Fibroblast of lung (primary cell): Measurements from ENCODE around the gene NAB1. TPM values are rescaled to one million over a fixed set of nuclear protein-coding genes. Genes with fewer than 3 reads are reported as not detected.

Experiments used
- DNase-seq, 2 donors: peaks; one replicate each; pipeline versions ENCODE4 v3.0.0 to v3.0.0-alpha.2; 2010; ENCODE audit warnings: low read depth in 2 of 2
- H2AFZ ChIP-seq: 2 replicates; pipeline ENCODE4 v1.5.1; 2012; ENCODE audit warnings: low read length, control low read depth, inconsistent platforms
- H3K27ac ChIP-seq: 2 replicates; pipeline ENCODE4 v1.5.1; 2011; ENCODE audit warnings: low read length, control low read depth; ENCODE audit not compliant: insufficient read depth
- H3K27me3 ChIP-seq: 2 replicates; pipeline ENCODE4 v1.5.1; 2011; ENCODE audit warnings: mild to moderate bottlenecking, low read length; ENCODE audit not compliant: control insufficient read depth, insufficient read depth
- H3K36me3 ChIP-seq: 2 replicates; pipeline ENCODE4 v1.5.1; 2011; ENCODE audit warnings: low read length; ENCODE audit not compliant: control insufficient read depth, insufficient read depth
- H3K4me1 ChIP-seq: 2 replicates; pipeline ENCODE4 v1.5.1; 2011; ENCODE audit warnings: low read length; ENCODE audit not compliant: control insufficient read depth, insufficient read depth; ENCODE audit errors: extremely low read depth
- H3K4me2 ChIP-seq: 2 replicates; pipeline ENCODE4 v1.5.1; 2011; ENCODE audit warnings: low read length, control low read depth; ENCODE audit not compliant: insufficient read depth; ENCODE audit errors: extremely low read depth
- H3K4me3 ChIP-seq, 4 experiments: fragments of 200-600 bp in 1 of 4; sonication (generic) in 1 of 4; replicated peaks in 1 of 4; 2 replicates each; pipeline ENCODE4 v1.5.1; 2011 to 2016; ENCODE audit warnings: low read length in 4 of 4, low read depth in 3 of 4, mild to moderate bottlenecking in 3 of 4, control low read depth in 2 of 4, inconsistent platforms in 1 of 4, mixed read lengths in 1 of 4; ENCODE audit not compliant: insufficient read depth in 1 of 4; ENCODE audit errors: control extremely low read depth in 1 of 4
- H3K79me2 ChIP-seq: 2 replicates; pipeline ENCODE4 v1.5.1; 2012; ENCODE audit warnings: mild to moderate bottlenecking, low read length, inconsistent platforms; ENCODE audit not compliant: control insufficient read depth, insufficient read depth
- H3K9ac ChIP-seq: 2 replicates; pipeline ENCODE4 v1.5.1; 2011; ENCODE audit warnings: mild to moderate bottlenecking, low read length, control low read depth; ENCODE audit not compliant: insufficient read depth
- H3K9me3 ChIP-seq: 2 replicates; pipeline ENCODE4 v1.5.1; 2012; ENCODE audit warnings: low read depth, low read length; ENCODE audit not compliant: control insufficient read depth, insufficient read depth
- H4K20me1 ChIP-seq: 2 replicates; pipeline ENCODE4 v1.5.1; 2011; ENCODE audit warnings: low read length; ENCODE audit not compliant: control insufficient read depth, insufficient read depth; ENCODE audit errors: extremely low read depth
- CTCF ChIP-seq, 2 donors: IDR thresholded peaks in 1 of 2; conservative IDR thresholded peaks in 1 of 2; 1 replicate in 1 of 2; 2 replicates in 1 of 2; pipeline ENCODE4 v1.5.1; 2011 to 2012; ENCODE audit warnings: low read length in 2 of 2, control low read depth in 1 of 2, inconsistent platforms in 1 of 2, low read depth in 1 of 2, mild to moderate bottlenecking in 1 of 2
- EZH2 ChIP-seq: IDR thresholded peaks from 2 replicates; pipeline ENCODE4 v1.5.1; 2012; ENCODE audit warnings: low read length, control low read depth, mild to moderate bottlenecking; ENCODE audit errors: missing control alignments
- polyA plus RNA-seq, 2 donors: library from polyadenylated mRNA; depleted of rRNA in 1 of 2; stranded (reverse) in 1 of 2; unstranded in 1 of 2; fragments of >200 nt; gene quantifications; 2 replicates each; pipeline ENCODE4 v1.2.1, GENCODE V29; 2011 to 2012; ENCODE audit warnings: missing spikeins in 1 of 2
- total RNA-seq: library from RNA; depleted of rRNA; stranded (reverse); fragments of >200 nt; gene quantifications from 2 replicates; pipeline ENCODE4 v1.2.1, GENCODE V29; 2014

Gene NAB1
- total and polyA plus RNA-seq, 2 donors (not counting 1 experiment from before 2014, with no cell fraction given) = 18.3 to 46.6 TPM

- H2AFZ ChIP-seq = peak overlapping the region; percentile 0
- TF ChIP-seq CTCF (conservative IDR thresholded peaks at IDR 0.05 in 1 of 2, IDR thresholded peaks at IDR 0.05 in 1 of 2; ENCODE audit: low read depth in 1 of 2, low read length in 2 of 2) = no peak
- TF ChIP-seq EZH2 = no peak
- peak overlapping the region; percentile 26 for H3K4me2 ChIP-seq
- no peaks in the 10 kb centered on the region for H3K36me3 ChIP-seq
- no peaks in the 10 kb centered on the region for H3K4me1 ChIP-seq
- peak; percentile 79 to 90 for DNase-seq
- peak overlapping the region; percentile 22 for H3K27ac ChIP-seq
- H3K9ac ChIP-seq = peak overlapping the region; percentile 16
- no peaks in the 10 kb centered on the region for H3K27me3 ChIP-seq
- H4K20me1 ChIP-seq = no peaks in the 10 kb centered on the region
- peaks cover 32% of the 10 kb centered on the region for H3K79me2 ChIP-seq
- no peaks in the 10 kb centered on the region for H3K9me3 ChIP-seq
- peak overlapping the region; percentile 28 to 67 (median 40) for H3K4me3 ChIP-seq
Observed at GRCh38 chr2:190648289-190649034, 421 bp upstream of the NAB1 start.

DNA sequence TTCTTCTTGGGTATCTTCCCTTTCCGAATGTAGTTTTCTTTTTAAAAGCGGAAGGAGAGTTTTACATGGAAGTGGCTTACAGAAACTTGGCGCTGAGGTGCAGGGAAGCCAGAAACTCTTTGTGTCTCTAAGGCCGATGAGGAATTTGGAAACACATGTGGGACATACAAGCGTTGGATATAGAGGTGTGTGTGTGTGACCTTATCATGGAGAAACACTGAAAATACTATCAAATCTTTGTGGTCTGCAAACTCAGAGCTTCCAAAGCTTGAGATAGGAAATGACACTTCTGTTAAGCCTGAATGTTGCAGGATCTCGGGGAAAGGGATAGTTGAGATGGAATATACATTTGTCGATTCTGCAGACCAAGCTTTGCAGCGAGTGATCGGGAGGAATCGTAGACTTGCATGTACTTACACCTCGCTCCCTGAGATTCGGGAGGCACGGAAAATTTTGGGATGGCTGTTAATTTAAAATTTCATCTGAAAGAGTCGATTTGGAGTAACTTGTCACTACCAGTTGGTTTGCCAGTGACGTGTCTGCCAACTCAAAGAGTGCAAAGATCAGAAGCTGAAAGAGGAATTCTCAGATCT, 1.0 kb downstream of the NAB1 start:
- peak overlapping the region; percentile 82 for H3K9ac ChIP-seq
- H4K20me1 ChIP-seq = no peaks in the 10 kb centered on the region
- H3K9me3 ChIP-seq = no peaks in the 10 kb centered on the region
- peak overlapping the region; percentile 53 to 98 (median 74) for H3K4me3 ChIP-seq
- H3K36me3 ChIP-seq = no peaks in the 10 kb centered on the region
- H3K79me2 ChIP-seq = peaks cover 40% of the 10 kb centered on the region
- peak; percentile 50 to 51 for DNase-seq
- TF ChIP-seq EZH2 = no peak
- no peak for TF ChIP-seq CTCF (conservative IDR thresholded peaks at IDR 0.05 in 1 of 2, IDR thresholded peaks at IDR 0.05 in 1 of 2; ENCODE audit: low read depth in 1 of 2, low read length in 2 of 2)
- H3K27me3 ChIP-seq = no peaks in the 10 kb centered on the region
- peak overlapping the region; percentile 61 for H2AFZ ChIP-seq
- H3K4me1 ChIP-seq = no peaks in the 10 kb centered on the region
- H3K27ac ChIP-seq = peak overlapping the region; percentile 82
- H3K4me2 ChIP-seq = peak overlapping the region; percentile 85

GRCh38 chr2:190651413-190651812, 2.5 kb downstream of the NAB1 start:
- Histone ChIP-seq H3K4me1 (no peaks in the 10 kb centered on the region), H3K4me2 (peak overlapping the region; percentile 57), H3K79me2 (peaks cover 44% of the 10 kb centered on the region), H3K9me3 (no peaks in the 10 kb centered on the region), H3K36me3 (no peaks in the 10 kb centered on the region), H3K4me3 (peak overlapping the region in 1 of 4 experiments; percentile 77), H3K9ac (no peak overlapping the region), H3K27me3 (no peaks in the 10 kb centered on the region), H4K20me1 (no peaks in the 10 kb centered on the region), H2AFZ (no peak overlapping the region), H3K27ac (no peak overlapping the region)
- TF ChIP-seq CTCF (conservative IDR thresholded peaks at IDR 0.05 in 1 of 2, IDR thresholded peaks at IDR 0.05 in 1 of 2; ENCODE audit: low read depth in 1 of 2, low read length in 2 of 2) (no peak), EZH2 (no peak)
- no peak for DNase-seq
